Neuron (in vitro differentiated cells): Measurements from ENCODE around the gene AKTIP.
"Not testable (repeated sequence)": the region's sequence is repeated elsewhere in the genome, so short reads cannot be mapped to it uniquely, and the experiment has no call there.

Source experiments
- H2AFZ ChIP-seq: one replicate; pipeline ENCODE4 v1.6.1; 2013; ENCODE audit warnings: low read depth, mild to moderate bottlenecking, inconsistent platforms, low read length, moderate library complexity
- H3K27me3 ChIP-seq: one replicate; pipeline ENCODE4 v1.6.1; 2013; ENCODE audit warnings: low read length; ENCODE audit not compliant: insufficient read depth
- H3K36me3 ChIP-seq: one replicate; pipeline ENCODE4 v1.6.1; 2013; ENCODE audit warnings: low read length; ENCODE audit not compliant: insufficient read depth
- H3K4me1 ChIP-seq: one replicate; pipeline ENCODE4 v1.6.1; 2013; ENCODE audit warnings: low read length; ENCODE audit not compliant: insufficient read depth
- H3K4me3 ChIP-seq: 2 replicates; pipeline ENCODE4 v1.5.1; 2013; ENCODE audit warnings: mild to moderate bottlenecking, low read length, moderate library complexity
- H3K9me3 ChIP-seq: one replicate; pipeline ENCODE4 v1.6.1; 2013; ENCODE audit warnings: low read length

AKTIP gene

GRCh38 chr16:53502331-53503269 lies at the start of gene AKTIP:
Gene AKTIP, minus strand, starts transcription at chr16:53503209. Its CDS starts 2,950 bp downstream, at chr16:53500259.
- Histone ChIP-seq H3K4me1 (peaks cover 21% of the 10 kb centered on the region), H2AFZ (no peak within 1 kb of the TSS), H3K36me3 (peaks cover 4% of the 10 kb centered on the region)

GRCh38 chr16:53549970-53550690 lies 47.1 kb upstream of the AKTIP start:
- Histone ChIP-seq H3K36me3 (no peaks in the 10 kb centered on the region), H3K27me3 (no peaks in the 10 kb centered on the region), H3K9me3 (no peaks in the 10 kb centered on the region), H3K4me1 (peaks cover 16% of the 10 kb centered on the region), H3K4me3 (no peak overlapping the region), H2AFZ (no peak overlapping the region)

More at GRCh38 chr16:53502331-53503269, at the start of gene AKTIP:
- Histone ChIP-seq H3K27me3 (no peaks in the 10 kb centered on the region), H3K9me3 (no peaks in the 10 kb centered on the region), H3K4me3 (peak within 1 kb of the TSS; percentile 77)

GRCh38 chr16:53546988-53547391 lies 44.0 kb upstream of the AKTIP start:
- Histone ChIP-seq H2AFZ (no peak overlapping the region), H3K4me1 (peaks cover 16% of the 10 kb centered on the region), H3K36me3 (no peaks in the 10 kb centered on the region), H3K4me3 (no peak overlapping the region), H3K9me3 (peaks cover 2% of the 10 kb centered on the region), H3K27me3 (no peaks in the 10 kb centered on the region)

GRCh38 chr16:53545433-53545832 lies 42.4 kb upstream of the AKTIP start:
- peak overlapping the region; percentile 23 for H2AFZ ChIP-seq
- H3K36me3 ChIP-seq = no peaks in the 10 kb centered on the region
- peaks cover 2% of the 10 kb centered on the region for H3K9me3 ChIP-seq
- peaks cover 13% of the 10 kb centered on the region for H3K4me1 ChIP-seq
- H3K4me3 ChIP-seq = peak overlapping the region; percentile 17
- no peaks in the 10 kb centered on the region for H3K27me3 ChIP-seq

- H2AFZ ChIP-seq = no peak overlapping the region
- no peak overlapping the region for H3K4me3 ChIP-seq
- H3K36me3 ChIP-seq = no peaks in the 10 kb centered on the region
- H3K9me3 ChIP-seq = peaks cover 2% of the 10 kb centered on the region
- peaks cover 8% of the 10 kb centered on the region for H3K4me1 ChIP-seq
- no peaks in the 10 kb centered on the region for H3K27me3 ChIP-seq
Measured at GRCh38 chr16:53542283-53542682, 39.3 kb upstream of the AKTIP start.

- Histone ChIP-seq H3K4me1 (peaks cover 4% of the 10 kb centered on the region), H3K9me3 (peaks cover 2% of the 10 kb centered on the region)
Measured at GRCh38 chr16:53541326-53541725, 38.3 kb upstream of the AKTIP start.

GRCh38 chr16:53539759-53540718 lies 37.0 kb upstream of the AKTIP start:
- not testable (repeated sequence) for H3K27me3 ChIP-seq, H3K4me1 ChIP-seq, H2AFZ ChIP-seq, H3K4me3 ChIP-seq, H3K36me3 ChIP-seq, H3K9me3 ChIP-seq

More at GRCh38 chr16:53541326-53541725, 38.3 kb upstream of the AKTIP start:
- Histone ChIP-seq H3K4me3 (no peak overlapping the region), H3K27me3 (no peaks in the 10 kb centered on the region), H2AFZ (no peak overlapping the region), H3K36me3 (no peaks in the 10 kb centered on the region)

GRCh38 chr16:53539346-53539745 lies 36.3 kb upstream of the AKTIP start:
- H3K9me3 ChIP-seq, H3K27me3 ChIP-seq: not testable (repeated sequence)

GRCh38 chr16:53537626-53538025 lies 34.6 kb upstream of the AKTIP start:
- Histone ChIP-seq H2AFZ (no peak overlapping the region), H3K4me3 (no peak overlapping the region), H3K36me3 (no peaks in the 10 kb centered on the region), H3K27me3 (no peaks in the 10 kb centered on the region), H3K9me3 (peaks cover 2% of the 10 kb centered on the region), H3K4me1 (no peaks in the 10 kb centered on the region)

More at GRCh38 chr16:53539346-53539745, 36.3 kb upstream of the AKTIP start:
- H3K4me3 ChIP-seq, H3K4me1 ChIP-seq, H3K36me3 ChIP-seq, H2AFZ ChIP-seq: not testable (repeated sequence)

- Histone ChIP-seq H2AFZ (no peak overlapping the region), H3K27me3 (no peaks in the 10 kb centered on the region), H3K9me3 (no peaks in the 10 kb centered on the region), H3K4me1 (no peaks in the 10 kb centered on the region), H3K36me3 (no peaks in the 10 kb centered on the region), H3K4me3 (no peak overlapping the region)
Measured at GRCh38 chr16:53534206-53534605, 31.2 kb upstream of the AKTIP start.

- Histone ChIP-seq H3K27me3 (no peaks in the 10 kb centered on the region), H3K36me3 (no peaks in the 10 kb centered on the region), H2AFZ (no peak overlapping the region), H3K9me3 (no peaks in the 10 kb centered on the region), H3K4me1 (no peaks in the 10 kb centered on the region), H3K4me3 (no peak overlapping the region)
Measured at GRCh38 chr16:53530741-53531140, 27.7 kb upstream of the AKTIP start.

GRCh38 chr16:53530046-53530445 lies 27.0 kb upstream of the AKTIP start:
- Histone ChIP-seq H3K4me1 (no peaks in the 10 kb centered on the region), H2AFZ (no peak overlapping the region), H3K36me3 (no peaks in the 10 kb centered on the region), H3K4me3 (no peak overlapping the region), H3K27me3 (no peaks in the 10 kb centered on the region), H3K9me3 (no peaks in the 10 kb centered on the region)
